CD14-positive monocyte (primary cell): Measurements from ENCODE around the gene LDAH. TPM values are rescaled to one million over a fixed set of nuclear protein-coding genes. Genes with fewer than 3 reads are reported as not detected.

Experiments used
- DNase-seq, 3 donors: peaks; one replicate each; pipeline ENCODE4 v3.0.0-alpha.2; 2011 to 2022
- H2AFZ ChIP-seq: 2 replicates; pipeline ENCODE4 v1.6.0; 2012; ENCODE audit warnings: mild to moderate bottlenecking, low read depth, low read length, inconsistent platforms; ENCODE audit not compliant: insufficient read depth, poor library complexity, severe bottlenecking
- H3K27ac ChIP-seq, 2 donors: 1 replicate in 1 of 2; 2 replicates in 1 of 2; pipeline ENCODE4 v1.5.1; 2012 to 2013; ENCODE audit warnings: low read length in 2 of 2, control low read depth in 1 of 2, inconsistent platforms in 1 of 2, low read depth in 1 of 2, mild to moderate bottlenecking in 1 of 2
- H3K27me3 ChIP-seq, 2 donors: one replicate each; pipeline versions ENCODE4 v1.6.0 to v1.6.1; 2011 to 2013; ENCODE audit warnings: low read length in 2 of 2; ENCODE audit not compliant: control insufficient read depth in 2 of 2, insufficient read depth in 2 of 2
- H3K36me3 ChIP-seq, 2 donors: replicated peaks in 1 of 2; 1 replicate in 1 of 2; 2 replicates in 1 of 2; pipeline versions ENCODE4 v1.5.1 to v1.6.1; 2012 to 2013; ENCODE audit warnings: low read length in 2 of 2, control low read depth in 1 of 2, inconsistent platforms in 1 of 2, mild to moderate bottlenecking in 1 of 2; ENCODE audit not compliant: insufficient read depth in 2 of 2, control insufficient read depth in 1 of 2
- H3K4me1 ChIP-seq, 2 donors: 1 replicate in 1 of 2; 2 replicates in 1 of 2; pipeline versions ENCODE4 v1.5.1 to v1.6.1; 2012 to 2013; ENCODE audit warnings: low read length in 2 of 2, control low read depth in 1 of 2, inconsistent platforms in 1 of 2, mild to moderate bottlenecking in 1 of 2, moderate library complexity in 1 of 2; ENCODE audit not compliant: insufficient read depth in 2 of 2, control insufficient read depth in 1 of 2
- H3K4me2 ChIP-seq: replicated peaks from 2 replicates; pipeline ENCODE3; 2012; ENCODE audit warnings: low read length, moderate library complexity, mild to moderate bottlenecking; ENCODE audit not compliant: poor library complexity, severe bottlenecking; ENCODE audit errors: extremely low read depth
- H3K4me3 ChIP-seq, 3 experiments: fragments of 200-600 bp in 1 of 3; sonication (generic) in 1 of 3; replicated peaks in 1 of 3; 1 replicate in 2 of 3; 2 replicates in 1 of 3; pipeline ENCODE4 v1.5.1; 2011 to 2013; ENCODE audit warnings: low read length in 3 of 3, mild to moderate bottlenecking in 3 of 3, control low read depth in 2 of 3, low read depth in 2 of 3, inconsistent platforms in 1 of 3, moderate library complexity in 1 of 3
- H3K79me2 ChIP-seq: 2 replicates; pipeline ENCODE4 v1.6.0; 2012; ENCODE audit warnings: mild to moderate bottlenecking, control low read depth, inconsistent platforms, low read length, moderate library complexity; ENCODE audit not compliant: insufficient read depth
- H3K9ac ChIP-seq: 2 replicates; pipeline ENCODE4 v1.6.0; 2017; ENCODE audit warnings: low read length, mild to moderate bottlenecking; ENCODE audit not compliant: insufficient read depth, poor library complexity, severe bottlenecking
- H3K9me3 ChIP-seq, 2 donors: replicated peaks in 1 of 2; 1 replicate in 1 of 2; 2 replicates in 1 of 2; pipeline versions ENCODE4 v1.5.1 to v1.6.1; 2012 to 2013; ENCODE audit warnings: low read length in 2 of 2, control low read depth in 1 of 2; ENCODE audit not compliant: control insufficient read depth in 1 of 2, insufficient read depth in 1 of 2
- H4K20me1 ChIP-seq: 2 replicates; pipeline ENCODE4 v1.6.0; 2012; ENCODE audit warnings: mild to moderate bottlenecking, low read length, control low read depth, moderate library complexity; ENCODE audit not compliant: insufficient read depth
- H3K27ac Mint-ChIP-seq, 7 donors: one replicate each; pipeline ENCODE4 v1.8.0; 2020; ENCODE audit warnings: mild to moderate bottlenecking in 7 of 7, mixed read lengths in 7 of 7, moderate library complexity in 6 of 7, inconsistent platforms in 2 of 7
- H3K27me3 Mint-ChIP-seq, 3 donors: one replicate each; pipeline ENCODE4 v1.8.0; 2021 to 2022; ENCODE audit warnings: low read depth in 3 of 3, mild to moderate bottlenecking in 3 of 3, mixed read lengths in 3 of 3, moderate library complexity in 3 of 3, inconsistent platforms in 1 of 3
- H3K36me3 Mint-ChIP-seq, 2 donors: one replicate each; pipeline ENCODE4 v1.8.0; 2020; ENCODE audit warnings: mixed read lengths in 2 of 2, inconsistent platforms in 1 of 2, mild to moderate bottlenecking in 1 of 2
- H3K4me1 Mint-ChIP-seq: one replicate; pipeline ENCODE4 v1.8.0; 2020; ENCODE audit warnings: mild to moderate bottlenecking, mixed read lengths
- H3K4me3 Mint-ChIP-seq, 2 donors: one replicate each; pipeline ENCODE4 v1.8.0; 2020; ENCODE audit warnings: mild to moderate bottlenecking in 2 of 2, mixed read lengths in 2 of 2, moderate library complexity in 1 of 2
- H3K9me3 Mint-ChIP-seq, 7 donors: one replicate each; pipeline ENCODE4 v1.8.0; 2020 to 2022; ENCODE audit warnings: mixed read lengths in 7 of 7, mild to moderate bottlenecking in 6 of 7, moderate library complexity in 6 of 7, inconsistent platforms in 2 of 7
- CTCF ChIP-seq: fragments of 200-600 bp; IDR thresholded peaks from one replicate; pipeline ENCODE4 v1.8.0; 2022; ENCODE audit warnings: antibody characterized with exemption, mild to moderate bottlenecking
- WGBS: methylation state at CpG from one replicate; pipeline ENCODE4 v1.1.5; 2013; ENCODE audit warnings: missing lambda C conversion rate; ENCODE audit not compliant: insufficient coverage; 5-methylcytosine and 5-hydroxymethylcytosine counted together
- intact Hi-C, 2 donors: fragments of 100-400 bp; cut with micrococcal nuclease; formaldehyde crosslinking; loops; one replicate each; pipeline versions ENCODE4 v1.15.0 to v1.15.1; 2023
- polyA plus RNA-seq, 3 donors: library from polyadenylated mRNA; depleted of rRNA in 1 of 3; unstranded in 2 of 3; stranded (reverse) in 1 of 3; fragments of 300-500 nt in 2 of 3; fragments of >200 nt in 1 of 3; fragmentation: Illumina TruSeq in 2 of 3; gene quantifications; 1 replicate in 2 of 3; 2 replicates in 1 of 3; pipeline ENCODE4 v1.2.3, GENCODE V29; 2012 to 2021

Gene LDAH
- polyA plus RNA-seq, 3 donors, result 3.7 to 5.7 (median 5.0) TPM

- Histone ChIP-seq H3K9me3 (peaks cover 2 to 21% of the 10 kb centered on the region in 2 donors), H3K4me3 (no peak overlapping the region), H4K20me1 (no peaks in the 10 kb centered on the region), H3K4me1 (peaks cover 10 to 20% of the 10 kb centered on the region in 2 donors), H2AFZ (no peak overlapping the region), H3K27ac (no peak overlapping the region), H3K9ac (no peak overlapping the region), H3K27me3 (peaks cover 47 to 84% of the 10 kb centered on the region in 2 donors), H3K36me3 (no peaks in the 10 kb centered on the region), H3K4me2 (no peak overlapping the region), H3K79me2 (no peaks in the 10 kb centered on the region)
- WGBS, result 54% methylated on average over 45 of the region's 45 CpGs
- Mint-ChIP-seq H3K27me3 (peaks cover 91 to 95% (median 92%) of the 10 kb centered on the region in 3 donors), H3K27ac (peak overlapping the region in 1 of 7 donors; percentile 42), H3K4me3 (peak overlapping the region in 1 of 2 donors; percentile 78), H3K9me3 (peaks cover 2 to 33% (median 8%) of the 10 kb centered on the region in 7 donors), H3K36me3 (peaks cover 0 to 8% of the 10 kb centered on the region in 2 donors), H3K4me1 (peaks cover 31% of the 10 kb centered on the region)
- no peak for DNase-seq
- TF ChIP-seq CTCF, result no peak
- intact Hi-C loops, result loop anchor here in 1 of 2 donors (10.0 kb wide), 1 partner anchor 1315 kb away; the partner anchor contains the start of gene OSR1
Measured at GRCh38 chr2:20669562-20670314, 153.2 kb downstream of the LDAH start.

- peaks cover 10 to 20% of the 10 kb centered on the region in 2 donors for H3K4me1 ChIP-seq
- no peak overlapping the region for H3K4me2 ChIP-seq
- Mint-ChIP-seq H3K4me3 (peak overlapping the region in 1 of 2 donors; percentile 78), H3K4me1 (peaks cover 31% of the 10 kb centered on the region), H3K27ac (no peak overlapping the region), H3K36me3 (peaks cover 0 to 8% of the 10 kb centered on the region in 2 donors), H3K27me3 (peaks cover 91 to 95% (median 92%) of the 10 kb centered on the region in 3 donors), H3K9me3 (peaks cover 2 to 33% (median 10%) of the 10 kb centered on the region in 7 donors)
- no peaks in the 10 kb centered on the region for H3K79me2 ChIP-seq
- H3K36me3 ChIP-seq, result no peaks in the 10 kb centered on the region
- peaks cover 2 to 28% of the 10 kb centered on the region in 2 donors for H3K9me3 ChIP-seq
- intact Hi-C loops, result loop anchor here in 1 of 2 donors (10.0 kb wide), 1 partner anchor 1314 kb away; the partner anchor contains the start of gene OSR1
- H2AFZ ChIP-seq, result no peak overlapping the region
- no peak for DNase-seq
- no peaks in the 10 kb centered on the region for H4K20me1 ChIP-seq
- no peak overlapping the region for H3K9ac ChIP-seq
- no peak overlapping the region for H3K27ac ChIP-seq
- 65% methylated on average over 4 of the region's 8 CpGs for WGBS
- no peak overlapping the region for H3K4me3 ChIP-seq
- H3K27me3 ChIP-seq, result peaks cover 54 to 86% of the 10 kb centered on the region in 2 donors
- TF ChIP-seq CTCF, result no peak
Measured at GRCh38 chr2:20668871-20669475, 153.9 kb downstream of the LDAH start.
